GM18867 (cell line): Measurements from ENCODE around the gene YRDC.
"Not testable (repeated sequence)": the region's sequence is repeated elsewhere in the genome, so short reads cannot be mapped to it uniquely, and the experiment has no call there.

ENCODE experiments used
- ATAC-seq: cut with Tn5 transposase; IDR thresholded peaks from one replicate; pipeline ENCODE4 v1.9.1; 2021; ENCODE audit warnings: mild to moderate bottlenecking, moderate library complexity; ENCODE audit not compliant: unreplicated experiment

YRDC gene

DNA sequence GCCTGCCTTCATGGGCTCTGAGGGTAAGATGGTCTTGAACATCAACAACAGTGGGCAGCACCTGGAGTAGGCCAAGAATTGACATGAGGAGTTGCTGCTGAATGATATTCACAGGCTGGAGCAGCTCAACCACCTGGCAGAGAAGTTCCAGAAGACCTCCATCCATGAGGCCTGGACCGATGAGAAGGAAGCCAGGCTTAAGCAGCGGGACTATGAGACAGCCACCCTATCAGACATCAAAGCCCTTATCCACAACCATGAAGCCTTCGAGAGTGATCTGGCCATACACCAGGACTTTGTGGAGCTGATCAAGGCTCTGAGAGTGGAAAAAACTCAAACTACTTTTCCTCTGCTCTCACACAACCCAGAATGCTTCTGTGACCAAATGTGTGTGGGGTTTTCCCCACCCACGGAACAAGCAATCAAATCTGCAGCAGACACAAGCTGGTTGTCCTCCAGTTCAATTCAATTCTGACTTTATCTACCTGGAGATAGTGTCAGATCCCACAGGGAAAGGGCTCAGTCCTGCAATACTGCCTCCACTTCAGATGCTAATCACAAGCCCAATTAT is 31.0 kb downstream of the YRDC start:
- ATAC-seq: no peak

DNA sequence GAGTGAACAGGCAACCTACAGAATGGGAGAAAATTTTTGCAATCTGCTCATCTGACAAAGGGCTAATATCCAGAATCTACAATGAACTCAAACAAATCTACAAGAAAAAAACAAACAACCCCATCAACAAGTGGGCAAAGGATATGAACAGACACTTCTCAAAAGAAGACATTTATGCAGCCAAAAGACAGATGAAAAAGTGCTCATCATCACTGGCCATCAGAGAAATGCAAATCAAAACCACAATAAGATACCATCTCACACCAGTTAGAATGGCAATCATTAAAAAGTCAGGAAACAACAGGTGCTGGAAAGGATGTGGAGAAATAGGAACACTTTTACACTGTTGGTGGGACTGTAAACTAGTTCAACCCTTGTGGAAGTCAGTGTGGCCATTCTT is 36.6 kb downstream of the YRDC start:
- not testable (repeated sequence) for ATAC-seq

DNA sequence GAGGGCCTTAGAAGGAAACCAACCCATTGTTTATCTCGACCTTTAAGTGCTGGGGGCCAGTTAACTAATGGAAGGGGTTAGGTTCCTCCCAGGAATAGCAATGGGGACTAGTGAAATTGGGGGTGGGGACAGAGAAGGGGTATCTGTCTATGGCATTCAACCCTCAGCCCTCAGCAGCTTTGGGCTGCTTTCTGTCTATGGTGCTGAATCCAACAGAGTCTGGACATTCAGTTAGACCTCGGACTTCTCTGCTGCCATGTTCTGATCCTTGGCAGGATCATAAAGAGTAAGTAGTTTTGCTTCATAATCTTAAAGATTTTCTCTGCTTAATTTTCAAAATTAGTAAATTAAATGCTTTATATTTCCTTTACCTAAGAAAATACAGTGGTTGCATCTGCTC is 40.5 kb downstream of the YRDC start:
- ATAC-seq: no peak

- no peak for ATAC-seq
These were observed 41.9 kb downstream of the YRDC start for GRCh38 chr1:37765916-37766664.

GRCh38 chr1:37764888-37765441 is 43.0 kb downstream of the YRDC start, which contains the start of gene EPHA10:
TSS of gene EPHA10 (minus strand) at chr1:37765120. CDS start at chr1:37765066, 54 bp downstream.
- no peak for ATAC-seq

DNA sequence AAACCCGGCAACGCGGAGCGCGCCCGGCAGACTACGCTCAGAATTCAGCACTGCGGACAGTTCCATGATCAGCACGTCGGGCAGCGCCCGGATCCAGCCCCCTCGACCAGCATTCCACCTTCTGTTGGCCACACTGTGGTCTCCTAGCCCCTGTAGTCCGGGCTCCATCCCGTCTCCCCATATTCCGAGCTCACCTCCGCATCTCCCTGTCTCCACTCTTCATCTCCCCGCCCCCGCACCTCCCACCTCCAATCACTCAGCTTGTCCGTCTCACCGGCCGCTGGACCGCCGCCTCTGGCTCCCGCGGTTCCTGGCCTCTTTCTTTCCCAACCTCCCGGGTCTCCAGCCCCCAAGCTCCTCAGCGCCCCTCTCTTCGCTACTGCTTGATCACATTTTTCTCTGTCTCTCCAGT is 43.6 kb downstream of the YRDC start:
- no peak for ATAC-seq

GRCh38 chr1:37763791-37764413 is 44.1 kb downstream of the YRDC start:
- ATAC-seq: no peak

GRCh38 chr1:37762516-37762915 is 45.5 kb downstream of the YRDC start:
- no peak for ATAC-seq

- no peak for ATAC-seq
These were observed 46.5 kb downstream of the YRDC start for GRCh38 chr1:37761416-37762095.

- no peak for ATAC-seq
These were observed 48.6 kb downstream of the YRDC start for GRCh38 chr1:37759451-37759850.

GRCh38 chr1:37755951-37756560 is 52.0 kb downstream of the YRDC start:
- no peak for ATAC-seq

DNA sequence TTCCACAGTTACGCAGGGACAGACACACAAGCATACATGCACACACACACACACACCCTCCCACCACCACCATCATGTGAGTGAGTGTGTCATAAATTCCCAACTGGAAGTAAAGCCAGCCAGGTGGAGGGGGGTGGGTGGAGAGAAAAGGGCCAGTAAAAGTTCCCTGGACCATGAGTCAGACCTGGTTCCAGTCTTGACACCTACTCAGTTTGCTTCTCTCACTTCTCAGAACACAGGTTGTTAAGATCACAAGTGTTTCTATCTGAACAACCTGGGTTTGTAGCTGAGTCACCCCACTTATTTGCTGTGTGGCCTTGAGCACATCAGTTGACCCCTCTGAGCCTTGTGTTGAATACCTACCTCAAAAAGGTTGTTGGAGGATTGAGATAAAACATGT is 52.7 kb downstream of the YRDC start:
- ATAC-seq: no peak

DNA sequence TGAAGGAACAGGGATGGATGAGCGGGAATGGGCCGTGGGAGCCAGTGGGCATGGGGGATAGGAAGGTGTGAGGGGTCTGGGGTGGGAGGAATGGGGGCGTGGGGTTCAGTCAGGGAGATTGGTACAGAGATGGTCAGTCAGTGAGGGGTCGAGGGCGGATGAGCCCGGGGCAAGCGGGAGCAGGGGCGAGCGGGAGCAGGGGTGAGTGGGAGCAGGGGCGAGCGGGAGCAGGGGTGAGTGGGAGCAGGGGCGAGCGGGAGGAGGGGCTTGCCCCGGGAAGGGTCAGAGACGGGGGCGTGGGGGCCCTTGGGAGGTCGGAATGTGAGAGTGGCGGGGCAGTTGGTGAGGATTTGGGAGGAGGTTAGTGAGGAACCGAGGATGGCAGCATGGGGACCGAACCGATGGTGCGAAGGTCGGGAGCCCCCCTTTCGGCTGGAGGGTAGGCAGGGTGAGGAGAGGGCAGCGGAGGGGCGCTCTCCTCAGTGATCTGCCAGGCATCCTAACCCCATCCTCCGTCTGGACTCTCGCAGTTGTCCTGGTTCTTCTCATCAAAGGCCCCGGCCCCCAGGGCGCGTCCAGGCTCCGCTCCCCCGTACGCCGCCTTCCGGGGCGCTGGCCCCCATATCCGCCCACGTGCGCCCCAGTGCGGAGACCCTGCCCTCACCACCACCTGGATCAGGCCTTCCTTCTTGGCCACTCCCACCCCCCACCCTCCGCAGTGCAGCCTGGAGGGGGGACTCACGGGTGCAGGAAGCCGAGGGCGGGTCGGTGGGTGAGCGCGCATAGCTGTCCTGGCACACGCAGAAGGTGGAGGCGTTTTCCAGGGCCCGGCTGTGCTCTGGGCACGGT is 54.3 kb downstream of the YRDC start:
- ATAC-seq: no peak
